Measurements from ENCODE around the gene ATF3.
"Not testable (repeated sequence)": the region's sequence is repeated elsewhere in the genome, so short reads cannot be mapped to it uniquely, and the experiment has no call there.

ATF3 gene

DNA sequence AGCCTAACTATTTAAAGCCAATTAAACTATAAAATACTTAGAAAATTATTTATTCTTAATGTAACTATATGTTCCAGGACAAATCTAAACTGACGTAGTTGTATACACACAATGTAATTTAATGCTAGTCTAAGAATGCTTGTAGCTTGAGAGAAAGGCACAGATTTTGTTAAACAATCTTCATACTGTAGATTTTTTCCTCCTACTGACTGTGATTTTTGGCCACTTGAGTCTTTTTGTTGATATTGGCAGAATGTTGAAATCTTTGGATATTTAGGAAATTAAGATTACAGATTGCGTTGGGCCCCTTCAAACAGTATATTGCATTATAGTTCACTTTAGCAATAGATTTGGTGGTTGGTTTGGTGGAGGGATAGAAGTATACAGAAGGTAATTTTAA, 40.5 kb downstream of the ATF3 start:
- DNase-seq (ENCODE audit: low read depth), result no peak
- no peak overlapping the region for H3K4me3 ChIP-seq (ENCODE audit: low read depth, low read length)
- TF ChIP-seq, protein P1, sequence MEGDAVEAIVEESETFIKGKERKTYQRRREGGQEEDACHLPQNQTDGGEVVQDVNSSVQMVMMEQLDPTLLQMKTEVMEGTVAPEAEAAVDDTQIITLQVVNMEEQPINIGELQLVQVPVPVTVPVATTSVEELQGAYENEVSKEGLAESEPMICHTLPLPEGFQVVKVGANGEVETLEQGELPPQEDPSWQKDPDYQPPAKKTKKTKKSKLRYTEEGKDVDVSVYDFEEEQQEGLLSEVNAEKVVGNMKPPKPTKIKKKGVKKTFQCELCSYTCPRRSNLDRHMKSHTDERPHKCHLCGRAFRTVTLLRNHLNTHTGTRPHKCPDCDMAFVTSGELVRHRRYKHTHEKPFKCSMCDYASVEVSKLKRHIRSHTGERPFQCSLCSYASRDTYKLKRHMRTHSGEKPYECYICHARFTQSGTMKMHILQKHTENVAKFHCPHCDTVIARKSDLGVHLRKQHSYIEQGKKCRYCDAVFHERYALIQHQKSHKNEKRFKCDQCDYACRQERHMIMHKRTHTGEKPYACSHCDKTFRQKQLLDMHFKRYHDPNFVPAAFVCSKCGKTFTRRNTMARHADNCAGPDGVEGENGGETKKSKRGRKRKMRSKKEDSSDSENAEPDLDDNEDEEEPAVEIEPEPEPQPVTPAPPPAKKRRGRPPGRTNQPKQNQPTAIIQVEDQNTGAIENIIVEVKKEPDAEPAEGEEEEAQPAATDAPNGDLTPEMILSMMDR (conservative IDR thresholded peaks at IDR 0.05; ENCODE audit: low read depth, low read length), result no peak

DNA sequence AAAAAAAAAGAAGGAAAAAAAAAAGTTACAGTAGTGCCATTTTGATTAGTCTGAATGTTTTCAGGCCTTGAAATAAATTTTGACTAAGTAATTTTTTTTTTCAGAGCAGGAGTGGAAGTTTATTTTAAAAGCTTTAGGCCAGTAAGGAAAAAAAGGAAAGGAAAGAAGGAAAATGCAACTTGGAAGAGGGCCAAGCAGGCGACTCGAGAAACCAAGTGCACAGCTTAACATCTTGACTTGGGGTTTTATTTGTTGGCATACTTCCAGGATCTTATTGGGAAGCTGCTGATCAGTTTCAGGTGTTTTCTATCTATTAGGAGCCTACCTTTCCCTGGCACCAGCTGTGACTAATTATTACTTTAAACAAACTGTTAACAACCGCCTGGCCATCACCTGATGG, 41.7 kb downstream of the ATF3 start:
- TF ChIP-seq, protein P1 (conservative IDR thresholded peaks at IDR 0.05; ENCODE audit: low read depth, low read length), result no peak
- no peak overlapping the region for H3K4me3 ChIP-seq (ENCODE audit: low read depth, low read length)
- DNase-seq (ENCODE audit: low read depth), result no peak

DNA sequence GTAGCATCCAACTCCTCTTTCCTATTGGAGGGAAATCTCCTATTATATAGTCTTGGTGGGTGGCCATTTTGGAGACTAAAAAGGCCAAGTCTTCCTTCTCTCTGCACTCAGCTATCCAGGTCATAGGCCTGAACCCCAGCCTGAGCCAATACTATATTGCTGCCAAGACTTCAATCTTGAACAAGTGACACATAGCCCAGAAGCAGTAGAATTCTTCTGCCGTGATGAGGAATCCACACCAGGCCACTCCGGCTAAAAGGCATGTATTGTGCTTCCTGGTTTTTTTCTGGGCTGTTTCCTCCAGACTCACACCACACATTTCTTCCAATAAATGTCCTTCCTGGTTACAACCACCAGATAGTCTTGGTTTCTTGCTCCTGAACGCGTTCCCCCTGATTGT, 43.0 kb downstream of the ATF3 start:
- TF ChIP-seq, protein P1 (conservative IDR thresholded peaks at IDR 0.05; ENCODE audit: low read depth, low read length), result no peak
- H3K4me3 ChIP-seq (ENCODE audit: low read depth, low read length), result no peak overlapping the region
- no peak for DNase-seq (ENCODE audit: low read depth)

DNA sequence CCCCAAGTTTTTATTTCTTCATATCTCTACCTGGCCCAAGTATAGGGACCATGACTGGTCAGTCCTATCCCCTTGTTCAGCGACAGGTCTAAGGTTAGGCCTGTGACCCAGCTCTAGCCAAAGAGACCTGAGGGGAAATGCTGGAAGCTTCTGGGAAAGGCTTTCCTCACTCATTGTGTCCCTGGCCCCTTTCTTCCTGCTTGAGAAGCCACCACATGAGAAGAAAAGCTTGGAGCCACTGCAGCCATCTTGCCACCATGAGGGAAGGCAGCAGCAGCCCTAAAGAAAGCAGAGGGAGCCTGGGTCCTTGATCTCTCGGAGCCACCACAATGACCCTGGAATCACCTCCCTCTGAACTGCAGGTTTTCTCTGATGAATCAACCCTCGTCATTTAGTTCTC, 43.4 kb downstream of the ATF3 start:
- TF ChIP-seq, protein P1 (conservative IDR thresholded peaks at IDR 0.05; ENCODE audit: low read depth, low read length), result no peak
- H3K4me3 ChIP-seq (ENCODE audit: low read depth, low read length), result no peak overlapping the region
- no peak for DNase-seq (ENCODE audit: low read depth)

DNA sequence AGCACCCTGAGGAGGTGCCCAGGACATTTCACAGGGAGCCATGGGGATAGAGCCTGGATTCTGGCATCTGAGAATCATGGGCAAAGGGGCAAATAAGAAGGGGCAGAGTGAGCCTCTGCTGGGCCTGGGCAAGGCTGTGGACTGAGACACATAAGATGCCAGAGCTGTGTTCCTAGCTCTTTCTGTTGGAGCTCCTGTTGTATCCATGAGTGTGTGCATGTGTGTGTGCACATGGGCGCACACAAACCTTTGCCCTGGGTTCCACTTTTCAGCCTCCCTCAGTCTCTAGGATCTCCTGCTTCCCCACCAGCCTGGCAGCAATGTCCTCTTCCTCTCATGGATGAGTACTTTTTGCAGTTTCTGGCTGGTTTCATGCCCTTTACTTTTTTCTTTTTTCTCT, 44.0 kb downstream of the ATF3 start:
- H3K4me3 ChIP-seq (ENCODE audit: low read depth, low read length), result no peak overlapping the region
- DNase-seq (ENCODE audit: low read depth), result no peak
- TF ChIP-seq, protein P1 (conservative IDR thresholded peaks at IDR 0.05; ENCODE audit: low read depth, low read length), result no peak

DNA sequence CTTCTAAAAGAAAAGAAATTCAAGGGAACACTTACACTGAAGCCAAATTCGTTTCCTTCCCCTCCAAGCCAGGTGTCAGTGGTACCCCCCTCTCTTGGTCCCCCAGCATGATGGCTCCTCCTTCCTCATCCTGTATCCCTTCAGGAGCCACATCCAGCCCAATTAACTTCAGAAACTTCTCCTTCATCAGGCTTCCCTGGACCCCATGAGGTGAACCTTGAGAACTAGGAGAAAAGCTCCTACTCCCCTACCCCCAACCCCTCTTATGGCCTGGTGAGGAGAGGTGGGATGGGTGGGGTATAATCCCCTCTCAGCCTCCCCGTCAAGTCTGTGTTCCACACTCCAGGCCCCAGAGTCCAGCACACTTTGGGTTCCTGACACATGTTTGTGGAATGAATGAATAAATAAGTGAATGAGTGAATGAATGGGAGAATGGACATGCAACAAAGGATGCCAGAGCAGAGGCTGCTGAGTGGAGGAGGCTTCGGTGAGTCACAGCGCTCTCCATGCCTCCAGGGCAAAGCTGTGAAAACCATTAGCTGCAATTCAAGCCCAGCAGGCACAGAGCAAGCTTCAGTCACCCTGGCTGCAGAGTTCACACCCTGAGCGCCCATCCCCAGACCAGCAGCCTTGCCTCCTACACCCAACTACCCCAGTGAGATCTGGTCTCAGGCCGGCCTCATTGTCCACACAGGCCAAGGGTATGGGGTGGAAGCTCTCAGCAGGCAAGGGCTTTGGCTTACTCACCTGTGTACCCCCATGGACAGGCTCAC, 47.3 kb downstream of the ATF3 start:
- TF ChIP-seq, protein P1 (conservative IDR thresholded peaks at IDR 0.05; ENCODE audit: low read depth, low read length), result no peak
- H3K4me3 ChIP-seq (ENCODE audit: low read depth, low read length), result no peak overlapping the region
- DNase-seq (ENCODE audit: low read depth), result no peak

DNA sequence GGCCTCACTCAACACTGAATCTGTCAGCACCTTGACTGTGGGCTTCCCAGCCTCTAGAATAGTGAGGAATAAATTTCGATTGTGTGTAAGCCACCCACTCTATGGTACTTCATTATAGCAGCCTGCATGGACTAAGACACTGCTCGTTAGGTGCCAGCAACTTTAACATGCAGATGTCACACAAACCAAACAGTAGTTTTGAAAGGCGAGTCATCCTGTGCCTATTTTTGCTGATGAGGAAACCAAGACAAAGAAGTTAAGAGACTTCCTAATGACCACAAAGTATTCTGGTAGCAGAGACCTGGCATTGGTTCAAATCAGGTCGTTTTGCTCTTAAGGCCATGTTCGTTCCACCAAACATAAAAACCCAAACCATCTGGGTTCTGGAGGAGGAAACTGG, 48.2 kb downstream of the ATF3 start:
- DNase-seq (ENCODE audit: low read depth), result no peak
- H3K4me3 ChIP-seq (ENCODE audit: low read depth, low read length), result no peak overlapping the region
- TF ChIP-seq, protein P1 (conservative IDR thresholded peaks at IDR 0.05; ENCODE audit: low read depth, low read length), result no peak

DNA sequence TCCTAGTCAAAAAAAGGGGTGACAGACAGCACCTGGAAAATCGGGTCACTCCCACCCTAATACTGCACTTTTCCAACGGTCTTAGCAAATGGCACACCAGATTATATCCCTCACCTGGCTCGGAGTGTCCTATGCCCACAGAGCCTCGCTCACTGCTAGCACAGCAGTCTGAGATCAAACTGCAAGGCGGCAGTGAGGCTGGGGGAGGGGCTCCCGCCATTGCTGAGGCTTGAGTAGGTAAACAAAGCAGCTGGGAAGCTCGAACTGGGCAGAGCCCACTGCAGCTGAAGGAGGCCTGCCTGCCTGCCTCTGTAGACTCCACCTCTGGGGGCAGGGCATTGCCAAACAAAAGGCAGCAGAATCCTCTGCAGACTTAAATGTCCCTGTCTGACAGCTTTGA, 49.7 kb downstream of the ATF3 start:
- H3K4me3 ChIP-seq (ENCODE audit: low read depth, low read length); DNase-seq (ENCODE audit: low read depth): not testable (repeated sequence)

All from choroid plexus epithelial cell (primary cell).